ENCODE measurements around the gene LRRK1.

The LRRK1 gene

DNA sequence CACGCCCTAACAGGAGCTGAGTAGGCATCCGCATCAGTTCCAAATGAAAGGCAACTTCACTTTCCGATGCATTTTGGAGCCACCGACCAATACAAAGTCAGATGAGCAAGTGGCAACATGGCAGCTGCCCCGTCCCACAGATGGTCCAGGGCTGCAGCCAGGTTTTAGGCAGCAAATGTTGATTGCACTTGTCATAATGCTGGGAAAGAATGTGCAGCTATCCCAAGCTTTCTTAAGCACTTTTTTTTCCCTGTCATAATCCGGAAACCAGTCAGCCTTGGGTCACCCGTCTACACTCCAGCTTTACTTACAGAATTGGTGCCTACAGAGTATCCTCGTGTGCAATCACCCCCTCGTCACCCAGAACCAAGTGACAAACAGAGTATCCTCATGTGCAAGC lies 185.0 kb downstream of the LRRK1 start:
- DNase-seq (ENCODE audit: insufficient read length, low spot score) (no peak), FAIRE-seq (no peak)

DNA sequence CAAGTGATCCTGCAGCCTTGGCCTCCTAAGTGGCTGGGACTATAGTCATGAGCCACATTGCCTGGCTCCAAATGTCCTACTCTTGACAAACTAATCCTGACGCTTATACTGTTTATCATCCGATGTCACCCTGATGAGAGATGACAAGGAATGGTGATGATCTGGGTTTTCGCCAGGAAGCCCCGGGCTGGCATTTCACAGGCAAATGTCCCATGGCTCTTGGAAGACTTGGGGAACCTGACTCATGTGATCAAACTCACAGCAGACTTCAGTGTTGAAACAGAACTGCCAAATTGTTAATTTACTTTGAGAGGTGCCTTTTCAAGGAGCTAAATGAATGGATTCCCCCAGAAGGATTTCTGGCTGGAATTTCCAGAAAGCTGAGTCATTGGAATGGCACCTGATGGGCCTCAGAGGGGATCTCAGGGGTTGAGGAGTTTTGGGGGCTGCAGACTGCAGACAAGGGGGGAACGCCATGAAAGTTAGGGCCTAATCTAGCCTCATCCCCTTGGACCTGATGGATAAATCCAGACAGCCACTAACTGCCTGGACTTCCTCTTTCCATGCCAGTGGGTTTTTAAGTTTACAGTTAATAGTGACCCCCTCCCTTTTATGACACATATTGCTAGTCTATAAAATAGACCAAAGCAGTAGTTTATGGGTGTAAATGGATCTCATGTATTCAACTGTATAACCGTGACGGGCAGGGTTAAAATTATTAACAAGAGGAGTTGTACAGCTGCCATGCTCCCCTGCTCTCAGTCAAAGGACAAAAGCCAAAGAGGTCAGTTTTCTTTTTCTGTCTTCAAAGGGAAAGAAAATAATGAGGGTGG lies 186.1 kb downstream of the LRRK1 start:
- DNase-seq (ENCODE audit: insufficient read length, low spot score): peak; percentile 34
- FAIRE-seq: no peak

DNA sequence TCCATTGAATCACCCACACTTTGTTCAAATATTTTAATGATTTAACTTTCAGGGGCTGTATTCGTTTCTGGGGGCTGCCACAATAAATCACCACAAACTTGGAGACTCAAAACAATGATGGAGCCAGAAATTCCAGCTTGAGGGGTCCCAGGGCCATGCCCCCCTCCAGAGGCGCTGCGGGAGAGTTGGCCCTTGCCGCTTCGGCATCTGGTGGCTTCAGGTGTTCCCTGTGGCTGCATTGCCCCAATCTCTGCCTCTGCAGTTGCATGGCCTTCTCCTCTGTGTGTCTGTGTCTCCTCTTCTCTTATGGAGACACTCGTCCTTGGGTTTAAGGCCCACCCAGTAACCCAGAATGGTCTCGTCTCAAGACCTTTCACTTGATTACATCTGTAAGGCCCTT lies 187.9 kb downstream of the LRRK1 start:
- FAIRE-seq (no peak), DNase-seq (ENCODE audit: insufficient read length, low spot score) (no peak)

DNA sequence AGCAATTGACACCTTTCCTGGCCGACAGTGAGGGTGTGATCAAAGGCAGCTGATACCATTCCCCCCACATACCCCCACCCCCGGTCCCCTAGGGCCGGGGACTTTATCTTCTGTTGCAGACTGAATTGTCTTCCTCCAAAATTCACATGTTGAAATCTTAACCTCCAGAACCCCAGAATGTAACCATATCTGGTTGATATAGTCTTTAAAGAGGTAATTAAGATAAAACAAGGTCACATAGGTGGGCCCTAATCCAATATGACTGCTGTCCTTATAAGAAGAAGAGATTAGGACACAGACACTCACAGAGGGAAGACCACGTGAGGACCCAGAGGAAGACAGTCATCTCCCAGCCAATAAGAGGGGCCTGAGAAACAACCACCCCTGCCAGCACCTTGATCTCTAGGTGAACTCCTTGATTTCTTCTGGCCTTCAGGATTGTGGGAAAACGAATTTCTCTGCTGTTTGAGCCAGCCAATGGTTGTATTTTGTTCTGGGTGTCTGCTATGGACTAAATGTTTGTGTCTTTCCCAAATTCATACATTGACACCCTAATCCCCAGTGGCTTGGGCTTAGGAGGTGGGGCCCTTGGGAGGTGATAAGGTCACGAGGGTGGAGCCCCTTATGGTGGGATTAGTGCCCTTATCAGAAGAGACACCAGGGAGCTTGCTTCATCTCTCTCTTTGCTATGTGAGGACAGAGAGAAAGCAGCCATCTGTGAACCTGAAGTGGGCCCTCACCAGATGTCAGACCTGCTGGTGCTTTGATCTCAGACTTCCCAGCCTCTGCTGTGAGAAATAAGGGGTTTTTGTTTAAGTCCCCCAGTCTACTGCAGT lies 188.7 kb downstream of the LRRK1 start:
- FAIRE-seq (no peak), DNase-seq (ENCODE audit: insufficient read length, low spot score) (no peak)

DNA sequence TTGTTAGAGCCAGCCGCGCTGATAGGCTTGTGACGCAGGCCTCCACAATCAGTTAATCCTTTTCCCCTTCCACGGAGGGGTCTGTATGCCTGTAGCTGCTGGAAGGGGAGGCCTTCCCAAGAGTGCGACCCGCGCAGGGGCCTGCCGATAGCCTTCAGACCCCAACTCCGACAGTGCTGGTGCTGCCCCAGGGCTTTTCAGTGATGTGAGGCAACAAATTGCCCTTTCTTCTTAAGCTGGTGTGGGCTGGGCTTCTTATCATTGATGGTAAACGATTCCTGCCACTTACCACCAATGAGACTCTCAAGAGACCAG lies 189.3 kb downstream of the LRRK1 start:
- FAIRE-seq (no peak), DNase-seq (ENCODE audit: insufficient read length, low spot score) (no peak)

DNA sequence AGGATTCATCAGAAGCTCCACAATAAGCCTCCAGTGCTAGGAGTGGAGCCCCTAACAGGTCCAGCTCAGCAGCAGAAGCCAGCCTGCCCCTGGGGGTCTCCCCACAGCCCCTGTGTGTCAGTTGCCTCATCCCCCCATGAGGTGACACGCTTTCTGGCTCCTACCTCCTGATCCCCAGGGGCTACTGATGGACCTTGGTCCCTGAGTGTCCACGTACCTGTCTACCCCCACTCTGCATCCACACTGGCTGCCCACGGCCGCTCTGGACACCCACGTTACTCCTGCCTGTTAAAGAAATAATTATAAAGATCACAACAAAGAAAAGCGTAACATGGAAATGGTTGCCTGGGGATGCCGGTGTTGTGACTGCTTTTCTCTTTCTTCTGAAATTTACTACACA lies 189.6 kb downstream of the LRRK1 start:
- DNase-seq (ENCODE audit: insufficient read length, low spot score) (no peak), FAIRE-seq (no peak)

DNA sequence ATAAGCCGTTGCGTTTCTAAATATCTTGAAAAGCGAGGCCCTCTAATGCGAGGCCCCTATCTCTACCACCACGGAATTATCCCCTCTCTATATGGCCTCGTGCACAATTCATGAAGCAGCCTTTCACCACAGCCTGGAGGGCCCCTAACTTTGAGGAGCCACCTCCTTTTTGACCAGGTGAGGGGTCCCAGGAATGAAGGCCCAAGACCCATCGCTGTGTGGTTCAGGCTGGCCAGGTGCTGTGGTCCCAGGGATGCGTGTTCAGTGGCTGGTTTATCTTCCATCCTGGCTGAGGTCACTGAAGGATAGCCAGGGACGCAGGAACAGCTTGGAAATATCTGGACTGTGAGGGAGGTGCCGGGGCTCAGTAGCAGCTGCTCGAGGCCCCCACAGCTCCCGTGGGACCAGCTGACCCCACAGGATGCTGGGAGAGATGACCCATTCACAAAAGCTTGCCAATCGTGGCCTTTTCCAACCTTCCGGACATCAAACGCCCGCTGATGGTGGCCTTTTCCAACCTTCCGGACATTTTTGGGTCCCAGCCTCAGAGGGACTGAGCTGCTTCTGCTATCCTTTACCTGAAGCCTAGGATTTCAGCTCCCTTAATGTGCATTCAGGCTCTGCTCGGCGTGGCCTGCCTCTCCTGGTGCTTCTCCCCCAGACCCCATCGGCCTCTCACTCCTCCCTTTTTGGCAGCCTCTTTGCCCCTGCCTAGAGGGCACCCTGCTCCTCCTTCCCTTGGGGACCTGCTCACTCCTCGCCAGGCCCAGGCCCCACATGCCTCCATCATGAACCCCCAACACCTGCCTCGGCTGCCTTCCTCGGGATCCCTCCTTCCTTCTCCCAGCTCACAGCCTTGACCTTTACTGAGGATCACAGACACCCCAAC lies 191.8 kb downstream of the LRRK1 start:
- no peak for DNase-seq (ENCODE audit: insufficient read length, low spot score)
- FAIRE-seq: no peak

DNA sequence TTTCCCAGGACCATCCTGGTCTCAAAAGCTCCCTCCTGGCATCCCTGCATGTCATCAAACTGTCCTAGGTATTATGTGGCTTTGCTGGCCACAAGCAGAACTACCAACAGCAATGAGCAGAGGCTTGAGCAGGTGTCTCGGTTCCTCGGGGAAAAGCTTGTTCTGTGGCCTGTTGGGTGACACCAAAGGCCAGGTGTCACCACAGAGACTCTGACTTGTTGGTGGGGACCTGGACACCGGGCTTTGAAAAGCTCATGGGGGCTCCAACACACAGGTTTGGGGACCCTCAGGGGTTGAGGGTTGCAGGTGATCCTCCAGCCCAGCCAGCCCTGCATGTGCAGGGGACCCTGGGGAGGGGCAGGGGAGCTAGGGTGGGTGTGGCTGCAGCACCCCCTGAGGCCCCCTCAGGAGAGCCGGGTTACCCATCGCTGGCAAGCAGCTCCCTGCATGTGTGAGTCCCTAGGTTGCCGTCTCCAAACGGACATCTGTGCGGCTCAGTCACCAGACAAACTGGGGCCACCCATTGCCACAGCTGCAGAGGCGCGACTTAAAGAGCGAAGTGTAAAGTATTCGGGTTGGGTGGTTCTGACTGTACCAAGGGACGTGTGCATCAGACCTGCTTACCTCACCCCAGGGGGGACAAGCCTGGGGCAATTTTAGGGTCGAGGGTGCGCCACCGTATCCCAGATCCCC lies 192.6 kb downstream of the LRRK1 start:
- no peak for FAIRE-seq
- DNase-seq (ENCODE audit: insufficient read length, low spot score): no peak

DNA sequence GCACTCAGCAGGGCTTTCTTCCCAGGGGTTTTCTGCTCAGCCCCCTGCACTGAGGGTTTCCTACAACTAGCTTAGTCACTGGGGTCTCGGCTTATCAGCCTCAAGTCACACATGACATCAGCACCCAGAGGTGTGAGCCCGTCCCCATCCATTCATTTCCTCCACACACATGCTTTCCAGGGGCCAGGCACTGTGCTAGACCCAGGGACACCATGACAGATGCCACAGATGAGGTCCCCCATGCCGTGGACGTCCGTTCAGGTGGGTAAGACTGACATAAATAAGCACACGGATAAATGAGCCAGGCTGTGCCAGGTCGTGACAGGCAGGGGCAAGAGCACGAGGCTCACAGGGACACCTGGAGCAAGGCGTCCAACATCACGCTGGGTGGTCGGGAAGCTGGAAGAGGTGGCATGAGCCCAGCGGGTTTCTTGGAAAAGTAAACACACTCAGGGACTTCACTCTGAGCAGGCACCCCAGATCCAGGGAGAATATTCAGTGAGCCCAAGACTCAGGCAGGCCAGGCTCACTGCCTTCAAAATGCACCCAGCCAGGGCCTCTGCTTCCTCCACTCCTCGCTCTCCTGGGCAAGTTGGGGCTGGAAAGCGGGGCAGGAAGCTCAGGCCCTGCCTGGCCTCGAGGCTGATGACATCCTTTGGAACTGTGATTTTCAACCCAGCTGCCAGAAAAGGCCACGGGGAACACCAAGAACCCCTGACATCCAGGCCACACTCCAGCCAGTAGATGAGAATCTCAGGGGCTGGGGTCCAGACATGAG lies 193.4 kb downstream of the LRRK1 start:
- DNase-seq (ENCODE audit: insufficient read length, low spot score) (no peak), FAIRE-seq (no peak)

DNA sequence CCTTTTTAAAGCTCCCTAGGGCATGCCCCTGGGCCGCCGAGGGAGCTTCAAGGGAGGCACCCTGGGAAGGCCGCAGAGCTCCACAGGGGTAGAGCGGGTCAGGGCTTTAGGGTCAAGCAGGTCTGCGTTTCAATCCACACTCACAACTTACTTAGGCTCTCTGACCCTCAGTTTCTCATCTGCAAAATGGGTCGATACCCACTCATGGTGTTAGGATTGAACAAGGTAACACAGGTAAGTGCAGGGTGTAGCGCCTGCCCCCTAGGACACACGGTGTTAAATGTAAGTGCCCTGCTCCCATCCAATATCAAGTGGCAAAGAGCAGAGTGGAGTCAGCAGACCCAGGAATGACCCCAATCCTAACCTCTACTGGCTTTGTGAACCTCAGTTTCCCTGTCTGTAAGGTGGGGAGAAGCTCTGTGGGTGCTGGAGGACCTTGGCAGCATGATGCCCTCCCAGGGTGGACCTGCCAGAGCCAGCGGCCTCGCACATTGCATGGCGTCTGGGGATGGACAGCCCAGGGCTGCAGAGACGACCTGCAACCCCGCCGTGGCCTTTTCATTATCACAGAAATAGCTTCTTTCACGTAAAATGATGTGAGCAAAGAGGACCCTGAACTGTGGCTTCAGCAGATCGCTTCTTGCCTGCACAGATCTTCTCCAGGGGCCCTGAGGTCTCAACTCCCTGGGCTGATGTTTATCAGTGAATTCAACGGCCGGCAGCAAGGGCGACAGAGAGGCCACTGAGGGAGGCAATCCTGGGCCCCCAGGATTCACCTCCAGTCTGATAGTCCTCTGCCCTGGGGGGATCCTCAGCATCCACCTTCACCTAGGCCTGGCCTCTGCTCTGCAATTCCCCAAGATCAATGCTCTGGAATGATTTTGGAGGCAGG lies 194.2 kb downstream of the LRRK1 start:
- no peak for FAIRE-seq

DNA sequence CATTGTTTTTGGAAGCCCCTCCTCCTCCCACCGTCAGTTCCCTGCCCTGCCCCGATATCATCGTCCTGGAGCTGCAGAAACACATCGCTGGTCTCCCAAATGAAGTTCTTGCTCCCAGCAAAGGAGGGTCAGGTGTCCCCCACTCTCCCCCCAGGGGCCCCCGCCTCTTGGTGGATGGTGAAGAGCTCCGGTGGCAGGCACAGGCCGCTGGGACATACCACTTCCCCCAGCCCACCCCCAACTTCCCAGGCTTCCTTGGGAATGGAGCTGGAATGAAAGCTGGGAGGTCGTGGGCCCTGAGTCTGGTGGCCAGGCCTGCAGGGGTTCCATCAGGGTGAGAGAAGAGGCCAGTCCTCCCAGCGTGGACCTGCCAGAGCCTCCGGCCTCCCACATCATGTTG lies 195.0 kb downstream of the LRRK1 start:
- no peak for FAIRE-seq
- no peak for DNase-seq (ENCODE audit: insufficient read length, low spot score)

More for the DNA sequence above, 194.2 kb downstream of the LRRK1 start:
- DNase-seq (ENCODE audit: insufficient read length, low spot score): no peak

DNA sequence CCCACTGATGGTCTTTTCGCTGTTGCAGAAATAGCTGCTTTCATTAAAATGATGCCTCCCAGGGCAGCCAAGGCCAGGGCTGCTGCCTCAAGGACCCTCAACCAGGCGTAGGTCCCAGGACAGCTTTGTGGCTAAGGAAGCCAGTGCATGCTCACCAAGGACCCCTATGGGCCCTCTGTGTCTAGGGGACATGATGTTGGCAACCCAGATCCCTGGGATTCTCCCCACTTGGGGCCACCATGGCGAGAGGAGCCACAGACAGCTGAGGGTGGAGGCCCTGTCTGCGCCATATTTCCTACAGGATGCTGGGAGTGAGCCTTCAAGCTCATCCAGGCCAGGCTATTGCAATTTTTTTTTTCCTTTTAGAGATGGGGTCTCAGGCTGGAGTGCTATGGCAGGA lies 195.5 kb downstream of the LRRK1 start:
- DNase-seq (ENCODE audit: insufficient read length, low spot score) (no peak), FAIRE-seq (no peak)

DNA sequence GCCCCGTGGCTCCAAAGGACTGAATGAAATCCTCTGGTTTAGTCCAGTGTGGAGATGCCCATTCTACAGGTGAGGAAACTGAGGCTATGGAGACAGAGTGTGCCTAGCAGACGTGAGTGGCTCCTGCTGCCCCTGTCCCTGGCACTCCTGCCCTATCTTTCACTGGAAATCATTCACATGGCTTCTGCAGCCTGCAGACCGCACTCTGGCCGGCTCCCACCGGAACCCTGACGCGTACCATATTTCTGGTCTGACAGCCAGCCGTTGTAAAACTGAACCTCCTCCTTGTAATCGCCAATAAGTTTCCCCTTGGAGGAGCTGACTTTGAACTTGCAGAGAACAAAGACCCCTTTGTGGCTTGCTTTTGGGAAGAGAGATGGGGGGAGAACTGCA lies 196.2 kb downstream of the LRRK1 start:
- DNase-seq (ENCODE audit: insufficient read length, low spot score): no peak
- no peak for FAIRE-seq

DNA sequence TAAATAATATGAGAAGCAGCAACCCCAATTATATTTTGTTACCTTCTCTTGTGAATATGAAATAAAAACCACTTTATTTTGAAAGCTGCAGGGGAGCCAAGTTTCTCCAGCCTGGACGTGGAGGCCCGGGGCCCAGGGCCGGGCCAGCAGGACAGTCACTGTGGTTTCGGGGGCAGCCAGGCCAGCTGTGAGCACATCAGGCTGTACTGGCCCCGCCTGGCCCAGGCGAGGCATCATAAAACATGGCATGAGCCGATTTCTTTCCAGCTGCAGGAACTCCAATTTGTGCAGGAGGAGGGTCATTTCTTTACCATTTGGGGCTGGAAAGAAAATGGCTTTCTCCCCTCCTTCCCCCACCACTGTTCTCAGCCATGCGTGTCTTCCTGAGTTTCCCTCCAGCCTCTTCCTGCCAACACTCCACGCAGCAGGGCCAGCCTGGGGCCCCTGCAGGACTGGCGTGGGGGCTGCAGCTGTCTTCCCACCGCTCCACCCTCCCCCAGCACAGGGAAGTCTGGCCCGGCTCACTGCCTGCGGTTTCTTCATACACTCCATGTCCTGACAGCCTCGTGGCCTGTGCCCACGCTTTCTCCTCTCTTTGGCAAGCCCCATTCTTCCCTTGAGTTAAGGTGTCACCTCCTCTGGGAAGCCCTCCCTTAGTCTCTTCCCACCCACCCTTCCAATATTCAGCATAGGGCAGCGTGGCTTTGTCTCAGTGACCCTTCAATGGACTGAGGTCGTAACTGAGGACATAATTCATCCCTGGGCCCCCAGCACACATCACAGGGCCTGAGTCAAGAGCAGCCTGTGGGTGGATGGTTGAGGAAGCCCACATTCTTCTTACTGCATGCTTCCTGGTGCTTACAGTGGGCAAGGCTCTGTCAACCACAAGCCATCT lies 196.9 kb downstream of the LRRK1 start:
- FAIRE-seq (no peak), DNase-seq (ENCODE audit: insufficient read length, low spot score) (no peak)

DNA sequence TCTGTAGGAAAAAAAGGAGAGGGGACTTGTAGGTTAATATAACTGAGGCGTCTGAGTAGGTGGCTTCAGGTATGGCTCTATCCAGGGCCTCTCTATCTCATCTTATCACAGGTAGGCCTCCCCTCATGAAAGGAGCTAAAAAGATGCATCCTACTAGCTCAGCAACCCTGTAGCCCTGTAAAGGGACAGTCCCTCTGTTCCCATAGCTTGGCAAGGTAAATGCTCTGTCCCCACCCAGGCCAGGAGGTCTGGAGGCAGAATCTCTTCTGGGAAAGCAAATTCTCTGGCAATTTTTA lies 197.5 kb downstream of the LRRK1 start:
- FAIRE-seq: no peak
- DNase-seq (ENCODE audit: insufficient read length, low spot score): no peak

DNA sequence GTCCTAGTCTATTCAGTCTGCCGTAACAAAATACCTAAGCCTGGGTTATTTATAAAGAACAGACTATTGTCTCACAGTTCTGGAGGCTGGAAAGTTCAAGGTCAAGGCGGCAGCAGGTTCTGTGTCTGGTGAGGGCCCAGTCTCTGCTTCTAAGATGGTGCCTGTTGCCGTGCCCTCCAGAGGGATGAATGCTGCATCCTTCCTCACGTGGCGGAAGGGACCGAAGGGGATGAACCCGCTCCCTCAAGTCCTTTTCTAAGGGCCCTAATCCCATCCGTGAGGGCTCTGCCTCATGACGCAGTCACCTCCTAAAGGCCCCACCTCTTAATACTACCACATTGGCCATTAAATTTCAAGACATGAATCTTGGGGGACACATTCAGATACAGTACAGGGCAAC lies 199.0 kb downstream of the LRRK1 start:
- DNase-seq (ENCODE audit: insufficient read length, low spot score): no peak
- no peak for FAIRE-seq

DNA sequence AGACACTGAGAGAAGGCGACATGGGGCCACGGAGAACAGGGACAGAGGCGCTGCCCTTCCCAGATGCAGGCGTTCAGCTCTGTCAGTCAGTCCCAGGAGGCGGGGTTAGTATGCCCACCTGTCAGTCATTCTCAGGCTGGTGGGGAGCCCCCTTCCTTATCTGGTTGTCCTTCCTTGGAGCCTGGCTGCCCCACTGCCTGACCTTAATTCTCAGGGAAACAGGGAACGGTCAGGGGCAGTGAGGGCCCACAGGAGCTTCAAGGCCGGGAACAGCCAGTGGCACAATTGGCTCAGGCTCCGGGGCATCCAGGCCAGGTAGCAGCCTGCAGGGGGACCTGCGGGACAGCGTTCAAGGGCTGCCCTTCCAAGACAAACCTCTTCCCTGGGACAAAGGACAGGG lies 199.5 kb downstream of the LRRK1 start:
- DNase-seq (ENCODE audit: insufficient read length, low spot score): no peak

DNA sequence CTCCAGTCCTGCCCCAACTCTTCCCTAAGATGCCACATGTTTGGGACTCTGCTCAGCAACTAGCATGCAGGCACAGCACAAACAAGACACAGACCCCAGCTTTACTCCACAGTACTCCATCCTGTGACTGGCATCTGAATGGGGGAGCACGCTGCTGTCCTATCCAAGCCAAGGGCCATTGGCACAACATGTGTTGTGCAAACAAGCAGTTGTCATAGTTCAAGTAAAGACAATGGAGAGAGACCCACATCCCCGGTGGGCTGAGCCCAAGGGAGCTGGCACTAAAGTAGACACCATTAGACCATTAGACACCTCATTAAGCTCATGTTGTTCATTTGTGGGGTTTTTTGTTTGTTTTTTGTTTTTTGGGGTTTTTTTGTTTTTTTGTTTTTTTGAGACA lies 200.0 kb downstream of the LRRK1 start:
- no peak for DNase-seq (ENCODE audit: insufficient read length, low spot score)
- no peak for FAIRE-seq

More for the DNA sequence above, 199.5 kb downstream of the LRRK1 start:
- FAIRE-seq: no peak
